ENCODE data around the gene FAM13C.

DNA sequence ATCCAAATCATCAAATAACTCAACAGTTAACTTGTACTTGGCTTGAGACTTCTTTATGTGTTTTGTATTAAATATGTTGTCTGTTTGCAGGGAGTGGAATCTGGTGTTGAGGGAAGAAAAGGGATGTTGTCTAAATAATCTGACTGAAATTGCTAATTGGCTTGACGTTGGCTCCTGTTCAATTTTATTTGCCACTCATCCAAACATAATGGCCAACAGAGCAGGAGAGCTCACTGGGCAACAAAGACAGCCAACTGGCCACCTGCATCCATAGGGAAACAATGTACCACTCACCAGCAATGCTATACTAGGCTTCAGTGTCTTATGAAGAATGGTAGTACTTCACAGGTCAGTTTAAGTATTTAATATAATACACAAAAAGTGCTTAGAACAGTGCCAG lies 80.5 kb downstream of the FAM13C start:
- TF ChIP-seq POLR2A (IDR thresholded peaks at IDR 0.05): no peak
- TF ChIP-seq, protein P1, sequence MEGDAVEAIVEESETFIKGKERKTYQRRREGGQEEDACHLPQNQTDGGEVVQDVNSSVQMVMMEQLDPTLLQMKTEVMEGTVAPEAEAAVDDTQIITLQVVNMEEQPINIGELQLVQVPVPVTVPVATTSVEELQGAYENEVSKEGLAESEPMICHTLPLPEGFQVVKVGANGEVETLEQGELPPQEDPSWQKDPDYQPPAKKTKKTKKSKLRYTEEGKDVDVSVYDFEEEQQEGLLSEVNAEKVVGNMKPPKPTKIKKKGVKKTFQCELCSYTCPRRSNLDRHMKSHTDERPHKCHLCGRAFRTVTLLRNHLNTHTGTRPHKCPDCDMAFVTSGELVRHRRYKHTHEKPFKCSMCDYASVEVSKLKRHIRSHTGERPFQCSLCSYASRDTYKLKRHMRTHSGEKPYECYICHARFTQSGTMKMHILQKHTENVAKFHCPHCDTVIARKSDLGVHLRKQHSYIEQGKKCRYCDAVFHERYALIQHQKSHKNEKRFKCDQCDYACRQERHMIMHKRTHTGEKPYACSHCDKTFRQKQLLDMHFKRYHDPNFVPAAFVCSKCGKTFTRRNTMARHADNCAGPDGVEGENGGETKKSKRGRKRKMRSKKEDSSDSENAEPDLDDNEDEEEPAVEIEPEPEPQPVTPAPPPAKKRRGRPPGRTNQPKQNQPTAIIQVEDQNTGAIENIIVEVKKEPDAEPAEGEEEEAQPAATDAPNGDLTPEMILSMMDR (IDR thresholded peaks at IDR 0.05): no peak
